ENCODE measurements around the gene SLIT3. TPM values are rescaled to one million over a fixed set of nuclear protein-coding genes. Genes with fewer than 3 reads are reported as not detected.

SLIT3 gene
- total RNA-seq, 1 donor from 2014 or later = 70.0 TPM

GRCh38 chr5:168995024-168995423 lies 305.9 kb downstream of the SLIT3 start:
- intact Hi-C loops (cut with DNase I) = no loop called here
- Histone ChIP-seq H3K36me3 (no peaks in the 10 kb centered on the region), H3K27ac (no peak overlapping the region), H3K27me3 (no peaks in the 10 kb centered on the region), H3K9me3 (no peaks in the 10 kb centered on the region), H3K4me3 (no peak overlapping the region), H3K4me1 (peaks cover 4% of the 10 kb centered on the region)
- no peak for TF ChIP-seq CTCF (IDR thresholded peaks at IDR 0.05)
- ATAC-seq = no peak
- DNase-seq = no peak

GRCh38 chr5:168992687-168993086 lies 308.3 kb downstream of the SLIT3 start:
- no peaks in the 10 kb centered on the region for H3K27me3 ChIP-seq
- ATAC-seq (peak; percentile 38), DNase-seq (no peak)
- no peak overlapping the region for H3K27ac ChIP-seq
- intact Hi-C loops (cut with DNase I) = no loop called here
- H3K9me3 ChIP-seq = no peaks in the 10 kb centered on the region
- TF ChIP-seq CTCF (IDR thresholded peaks at IDR 0.05) = peak; percentile 19
- no peaks in the 10 kb centered on the region for H3K36me3 ChIP-seq
- no peak overlapping the region for H3K4me3 ChIP-seq
- H3K4me1 ChIP-seq = peaks cover 5% of the 10 kb centered on the region

DNA sequence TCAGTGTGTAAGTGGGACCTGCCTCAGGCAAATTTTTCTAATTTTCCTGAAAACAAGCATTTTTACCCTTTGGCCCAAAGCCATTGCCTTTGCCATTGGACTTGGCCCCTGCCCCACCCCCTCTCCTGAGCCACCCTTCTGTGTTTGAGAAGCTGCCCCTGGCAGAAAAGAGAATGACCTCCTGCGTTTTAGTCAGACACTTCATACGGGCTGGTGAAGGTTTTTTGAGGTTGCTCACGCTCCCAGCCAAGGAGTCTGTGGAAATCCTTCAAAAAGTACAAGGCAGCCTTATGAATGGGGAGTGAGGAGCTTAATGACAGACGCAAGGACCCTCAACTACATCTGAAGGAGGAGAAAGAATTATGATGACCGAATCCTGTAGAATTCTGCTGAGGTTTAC lies 308.9 kb downstream of the SLIT3 start:
- no peaks in the 10 kb centered on the region for H3K9me3 ChIP-seq
- intact Hi-C loops (cut with DNase I) = no loop called here
- ATAC-seq (no peak), DNase-seq (no peak)
- no peaks in the 10 kb centered on the region for H3K36me3 ChIP-seq
- TF ChIP-seq CTCF (IDR thresholded peaks at IDR 0.05) = no peak
- H3K4me3 ChIP-seq = no peak overlapping the region
- H3K27ac ChIP-seq = peak overlapping the region; percentile 30
- H3K4me1 ChIP-seq = peaks cover 9% of the 10 kb centered on the region
- no peaks in the 10 kb centered on the region for H3K27me3 ChIP-seq

- H3K27me3 ChIP-seq = peaks cover 7% of the 10 kb centered on the region
- H3K4me3 ChIP-seq = no peak overlapping the region
- intact Hi-C loops (cut with DNase I) = no loop called here
- H3K27ac ChIP-seq = peak overlapping the region; percentile 30
- H3K9me3 ChIP-seq = no peaks in the 10 kb centered on the region
- TF ChIP-seq CTCF (IDR thresholded peaks at IDR 0.05) = no peak
- DNase-seq (no peak), ATAC-seq (peak; percentile 7)
- H3K4me1 ChIP-seq = peaks cover 9% of the 10 kb centered on the region
- no peaks in the 10 kb centered on the region for H3K36me3 ChIP-seq
These were observed 309.6 kb downstream of the SLIT3 start for GRCh38 chr5:168991311-168991710.

GRCh38 chr5:168990679-168991078 lies 310.3 kb downstream of the SLIT3 start:
- no peaks in the 10 kb centered on the region for H3K36me3 ChIP-seq
- ATAC-seq (no peak), DNase-seq (no peak)
- peaks cover 8% of the 10 kb centered on the region for H3K27me3 ChIP-seq
- H3K9me3 ChIP-seq = no peaks in the 10 kb centered on the region
- TF ChIP-seq CTCF (IDR thresholded peaks at IDR 0.05) = no peak
- intact Hi-C loops (cut with DNase I) = no loop called here
- no peak overlapping the region for H3K27ac ChIP-seq
- H3K4me1 ChIP-seq = peaks cover 9% of the 10 kb centered on the region
- no peak overlapping the region for H3K4me3 ChIP-seq

Data from upper lobe of right lung (tissue), 1 donor.